Activated CD4-positive, CD25-positive, alpha-beta regulatory T cell treated with anti-CD3 and anti-CD28 coated beads, Interleukin-2, amount 50 U/mL, for 16 hours (primary cell): ENCODE data around the gene SURF1.
A peak's percentile ranks its signal among the peaks of the same experiment; 100 is the strongest.
"Not testable (repeated sequence)": the region's sequence is repeated elsewhere in the genome, so short reads cannot be mapped to it uniquely, and the experiment has no call there.

Experiments
- DNase-seq: peaks from one replicate; pipeline ENCODE4 v3.0.0-alpha.2; 2020; ENCODE audit warnings: low read depth, low spot score

The SURF1 gene, protein sequence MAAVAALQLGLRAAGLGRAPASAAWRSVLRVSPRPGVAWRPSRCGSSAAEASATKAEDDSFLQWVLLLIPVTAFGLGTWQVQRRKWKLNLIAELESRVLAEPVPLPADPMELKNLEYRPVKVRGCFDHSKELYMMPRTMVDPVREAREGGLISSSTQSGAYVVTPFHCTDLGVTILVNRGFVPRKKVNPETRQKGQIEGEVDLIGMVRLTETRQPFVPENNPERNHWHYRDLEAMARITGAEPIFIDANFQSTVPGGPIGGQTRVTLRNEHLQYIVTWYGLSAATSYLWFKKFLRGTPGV

DNA sequence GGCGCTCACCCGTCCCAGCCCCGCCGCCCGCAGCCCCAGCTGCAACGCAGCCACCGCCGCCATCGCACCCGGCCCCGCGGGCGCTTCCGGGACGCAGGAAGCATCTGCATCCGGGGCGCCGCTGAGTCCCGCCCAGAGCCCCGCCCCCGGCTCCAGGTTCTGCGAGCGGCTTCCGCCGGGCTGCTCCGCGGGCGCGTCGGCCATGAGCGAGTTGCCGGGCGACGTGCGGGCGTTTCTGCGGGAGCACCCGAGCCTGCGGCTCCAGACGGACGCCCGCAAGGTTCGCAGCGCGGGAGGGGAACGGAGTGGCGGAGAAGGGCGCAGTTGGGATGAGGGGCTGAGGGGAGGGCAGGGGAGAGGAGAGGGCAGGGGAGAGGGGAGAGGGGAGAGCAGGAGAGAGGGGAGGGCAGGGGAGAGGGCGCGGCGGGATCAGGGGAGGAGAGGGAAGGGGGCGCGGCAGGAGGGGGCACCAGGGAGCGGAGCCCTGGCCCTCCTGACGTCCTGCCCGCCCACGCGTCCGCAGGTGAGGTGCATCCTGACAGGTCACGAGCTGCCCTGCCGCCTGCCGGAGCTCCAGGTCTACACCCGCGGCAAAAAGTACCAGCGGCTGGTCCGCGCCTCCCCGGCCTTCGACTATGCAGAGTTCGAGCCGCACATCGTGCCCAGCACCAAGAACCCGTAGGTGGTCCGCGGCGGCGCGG lies at the start of gene SURF1, which contains the start of gene SURF2:
TSS of gene SURF1 (minus strand) at position 97 of the 701 bp plus-strand sequence. CDS start at position 63, 34 bp downstream.
TSS of gene SURF2 (plus strand) at position 160 of the 701 bp plus-strand sequence. CDS start at position 203, 43 bp downstream.
- peak; percentile 74 for DNase-seq

DNA sequence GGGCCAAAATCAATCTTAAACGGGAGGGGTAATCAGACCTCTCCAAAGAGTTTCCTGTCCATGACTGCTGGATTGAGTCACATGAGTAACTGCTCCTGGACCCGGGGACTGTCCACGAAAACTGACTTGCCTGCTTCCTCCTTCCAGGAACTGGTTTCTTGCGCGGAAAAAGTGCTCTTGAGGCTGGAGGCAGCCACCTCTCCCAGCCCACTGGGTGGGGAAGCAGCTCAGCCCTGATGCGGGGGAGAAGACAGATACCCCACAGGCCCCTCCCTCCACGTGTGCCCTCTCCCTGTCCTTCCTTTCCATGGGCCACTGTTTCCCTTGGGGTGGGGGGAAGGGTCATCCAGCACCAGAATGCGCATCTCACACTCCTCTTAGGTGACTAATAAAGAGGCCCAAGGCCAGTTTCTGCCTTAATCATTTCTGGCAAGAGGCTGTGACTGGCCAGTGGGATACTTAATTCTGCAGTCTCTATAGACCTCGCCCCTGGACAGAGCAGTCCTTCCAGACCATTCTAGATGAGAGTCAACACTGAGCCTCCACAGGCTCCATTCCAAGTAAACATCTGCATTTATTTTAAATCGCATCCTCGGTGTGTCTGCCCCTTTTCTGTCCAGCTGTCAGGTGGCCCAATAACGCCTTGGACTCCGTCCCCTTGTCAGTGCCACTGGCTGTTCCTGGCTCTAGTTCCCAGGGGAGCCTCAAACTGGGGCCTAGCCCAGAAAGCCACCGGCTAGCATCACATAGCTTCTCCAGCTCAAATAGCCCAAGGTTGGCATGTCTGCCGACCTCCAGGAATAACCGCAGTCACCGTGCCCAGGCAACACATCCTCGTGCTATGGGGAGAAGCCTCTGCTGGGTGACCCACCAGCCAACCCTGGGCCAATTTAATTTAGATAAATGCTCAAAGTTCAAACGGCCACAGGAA lies 49.5 kb upstream of the SURF1 start:
- no peak for DNase-seq

DNA sequence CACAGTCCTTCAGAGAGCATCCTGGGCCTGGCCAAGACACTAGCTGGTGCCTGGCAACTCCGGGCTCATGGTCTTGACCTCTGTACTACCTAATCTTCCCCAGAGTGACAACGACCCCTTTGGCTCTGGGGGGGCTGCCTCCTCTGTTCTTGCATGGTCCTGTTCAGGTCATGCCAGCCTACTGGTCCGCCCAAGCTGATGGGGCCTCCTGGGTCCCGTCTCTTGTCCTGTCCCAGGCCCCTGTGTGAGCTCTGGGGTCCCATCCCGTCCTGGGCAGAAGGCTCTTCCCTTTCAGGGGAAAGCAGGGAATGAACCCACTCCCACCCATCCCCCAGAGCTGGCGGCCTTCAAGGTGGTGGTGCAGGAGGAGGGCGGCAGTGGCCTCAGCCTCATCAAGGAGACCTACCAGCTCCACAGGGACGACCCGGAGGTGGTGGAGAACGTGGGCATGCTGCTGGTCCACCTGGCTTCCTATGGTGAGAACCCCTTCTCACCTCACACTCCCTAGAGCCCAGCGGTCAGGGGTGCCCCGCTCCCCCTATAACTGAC lies 48.2 kb upstream of the SURF1 start:
- no peak for DNase-seq

DNA sequence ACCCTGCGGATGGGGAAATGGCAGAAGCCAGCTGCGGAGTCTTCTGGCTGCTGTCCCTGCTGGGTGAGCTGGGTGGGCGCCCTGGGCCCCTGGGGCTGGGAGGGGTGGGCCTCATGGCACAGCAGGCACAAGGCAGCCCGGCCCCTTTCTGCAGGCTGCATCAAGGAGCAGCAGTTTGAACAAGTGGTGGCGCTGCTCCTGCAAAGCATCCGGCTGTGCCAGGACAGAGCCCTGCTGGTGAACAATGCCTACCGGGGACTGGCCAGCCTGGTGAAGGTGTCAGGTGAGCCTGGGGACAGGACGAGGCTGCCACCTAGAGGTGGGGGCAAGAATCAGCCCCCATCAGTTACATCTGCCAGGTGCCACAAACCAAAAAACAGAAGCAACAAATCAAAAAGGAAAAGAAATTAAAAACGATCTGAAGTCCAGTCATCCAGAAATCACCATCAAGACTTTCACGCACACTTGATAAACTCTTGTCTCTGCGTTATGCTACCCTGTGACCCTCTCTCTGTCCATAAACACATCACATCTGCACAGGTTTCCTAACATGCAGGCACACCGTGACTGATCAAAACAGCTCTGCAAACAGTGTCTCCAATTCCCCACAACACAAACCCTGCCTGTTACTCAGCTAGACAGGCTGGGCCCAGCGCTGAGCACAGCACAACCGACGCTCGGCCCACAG lies 47.6 kb upstream of the SURF1 start:
- peak; percentile 26 for DNase-seq

DNA sequence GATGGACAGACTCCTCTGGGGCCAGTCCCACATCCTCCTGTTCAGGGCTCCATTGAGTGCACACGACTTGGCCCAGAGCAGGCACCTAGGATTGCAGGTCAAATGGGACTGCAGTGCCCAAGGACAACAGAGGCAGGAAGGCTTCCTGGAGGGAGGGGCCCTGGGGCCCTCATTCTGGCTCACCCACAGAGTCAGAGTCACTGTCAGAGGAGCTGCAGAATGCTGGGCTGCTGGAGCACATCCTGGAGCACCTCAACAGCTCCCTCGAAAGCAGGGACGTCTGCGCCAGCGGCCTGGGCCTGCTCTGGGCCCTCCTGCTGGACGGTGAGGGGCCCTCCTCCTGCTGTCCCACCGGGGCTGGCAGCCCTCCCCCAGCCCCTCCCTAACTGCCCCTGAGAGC lies 46.4 kb upstream of the SURF1 start:
- no peak for DNase-seq

DNA sequence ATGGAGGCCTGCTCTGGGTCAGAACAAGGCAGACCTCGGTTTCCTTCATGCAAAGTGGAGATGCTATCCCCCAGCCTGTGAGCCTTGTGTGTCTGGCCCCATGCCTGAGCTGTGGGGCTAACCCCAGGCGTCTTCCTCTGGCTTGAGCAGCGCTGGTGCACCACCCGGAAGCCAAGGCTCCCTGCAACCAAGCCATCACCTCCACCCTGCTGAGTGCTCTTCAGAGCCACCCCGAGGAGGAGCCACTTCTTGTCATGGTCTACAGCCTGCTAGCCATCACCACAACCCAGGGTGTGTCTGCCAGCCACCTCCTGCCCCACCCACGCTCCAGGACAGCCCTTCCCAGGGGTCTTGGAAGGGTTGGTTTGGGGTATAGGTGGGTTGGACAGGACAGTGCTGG lies 45.3 kb upstream of the SURF1 start:
- DNase-seq = no peak

DNA sequence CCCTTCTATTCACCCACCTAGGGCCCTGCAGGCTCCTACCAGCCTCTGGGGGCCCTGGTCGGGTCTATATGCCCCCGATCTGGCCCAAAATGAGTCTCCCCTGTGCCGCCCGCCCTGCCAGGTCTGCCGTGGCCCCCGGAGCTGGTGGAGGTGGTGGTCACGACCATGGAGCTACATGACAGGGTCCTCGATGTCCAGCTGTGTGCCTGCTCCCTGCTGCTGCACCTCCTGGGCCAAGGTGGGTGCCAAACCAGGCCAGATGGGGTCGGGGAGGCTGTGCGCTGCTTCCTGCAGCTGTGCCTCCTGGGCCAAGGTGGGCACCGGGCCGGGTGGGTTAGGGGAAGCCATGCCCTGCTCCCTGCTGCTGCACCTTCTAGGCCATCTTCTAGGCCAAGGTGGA lies 44.0 kb upstream of the SURF1 start:
- no peak for DNase-seq

DNA sequence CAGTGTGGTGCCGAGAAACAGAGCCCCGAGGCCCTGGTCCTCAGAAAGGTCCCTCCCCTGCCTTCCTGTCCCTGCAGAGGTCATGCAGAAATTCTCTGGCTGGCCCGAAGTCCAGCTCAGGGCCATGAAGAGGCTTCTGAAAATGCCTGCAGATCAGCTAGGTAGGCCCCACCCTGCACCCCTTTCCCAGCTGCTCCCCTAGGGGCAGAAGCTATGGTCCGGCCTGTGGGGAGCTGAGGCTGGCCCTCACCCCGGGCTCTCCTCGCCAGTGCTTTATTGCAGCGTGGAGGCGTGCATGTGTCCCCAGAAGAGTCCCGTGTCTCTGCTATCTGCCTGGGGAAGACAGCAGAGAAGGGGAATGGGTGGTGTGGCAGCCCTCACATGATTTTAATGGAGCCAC lies 41.6 kb upstream of the SURF1 start:
- DNase-seq = no peak

DNA sequence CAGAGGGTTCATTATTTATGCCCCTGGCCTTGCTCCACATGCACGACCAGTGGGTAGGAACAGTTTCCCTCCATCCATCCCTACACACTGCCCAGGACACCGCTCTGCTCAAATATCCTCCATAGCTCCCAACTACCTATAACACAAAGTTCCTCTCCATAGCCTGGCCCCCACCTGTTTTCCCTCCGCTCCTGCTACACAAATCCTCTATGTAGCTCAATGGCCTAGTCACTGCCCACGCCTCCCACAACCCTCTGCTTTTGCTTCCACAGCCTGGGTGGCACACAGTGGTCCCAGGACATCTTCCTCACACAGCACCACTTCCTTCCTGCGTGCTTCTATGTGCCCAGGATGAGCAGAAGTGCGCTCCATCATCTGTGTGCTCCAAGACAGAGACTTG lies 41.1 kb upstream of the SURF1 start:
- no peak for DNase-seq

DNA sequence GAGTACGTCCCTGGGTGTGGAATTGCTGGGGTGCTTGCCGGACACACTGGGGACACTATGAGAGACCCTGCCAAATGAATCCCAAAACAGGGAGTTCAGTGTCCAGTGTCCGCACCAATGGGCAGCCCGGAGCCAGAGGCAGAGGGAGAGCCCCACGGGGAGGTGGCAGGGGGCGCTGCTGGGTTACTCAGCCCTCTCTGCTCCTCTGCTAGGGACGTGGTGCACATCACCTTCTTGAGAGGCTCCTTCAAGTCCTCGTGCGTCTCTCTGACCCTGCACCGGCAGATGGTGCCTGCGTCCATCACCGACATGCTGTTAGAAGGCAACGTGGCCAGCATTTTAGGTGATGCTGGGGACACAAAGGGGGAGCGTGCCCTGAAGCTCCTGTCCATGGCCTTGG lies 40.7 kb upstream of the SURF1 start:
- DNase-seq = no peak

DNA sequence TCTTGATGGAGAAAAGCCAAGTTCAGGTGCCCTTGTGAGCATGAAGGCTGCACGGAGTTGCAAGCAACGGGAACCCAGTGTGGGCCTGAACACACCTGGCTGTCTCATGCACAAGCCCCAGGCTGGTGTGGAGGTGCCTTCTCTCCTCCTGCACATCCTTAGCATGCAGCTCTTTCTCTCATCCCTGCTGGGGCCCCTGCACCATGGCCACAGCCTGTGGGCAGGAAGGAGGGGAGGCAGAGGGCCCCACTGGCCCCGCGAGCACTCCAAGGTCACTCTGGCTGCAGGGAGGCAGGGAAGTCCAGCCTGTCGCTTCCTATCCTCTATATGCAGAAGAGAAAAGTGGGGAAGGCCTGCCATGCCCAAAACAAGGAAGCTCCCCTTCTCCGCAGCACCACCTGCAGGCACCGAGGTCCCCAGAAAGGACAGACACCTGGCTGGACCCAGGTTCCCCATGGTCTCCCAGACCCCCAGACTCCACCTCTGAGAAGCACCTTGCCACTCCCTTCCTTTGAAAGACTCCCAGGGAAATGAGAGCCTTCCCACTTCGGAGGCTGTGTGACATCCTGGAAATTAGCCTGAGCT lies 38.5 kb upstream of the SURF1 start:
- DNase-seq = no peak

DNA sequence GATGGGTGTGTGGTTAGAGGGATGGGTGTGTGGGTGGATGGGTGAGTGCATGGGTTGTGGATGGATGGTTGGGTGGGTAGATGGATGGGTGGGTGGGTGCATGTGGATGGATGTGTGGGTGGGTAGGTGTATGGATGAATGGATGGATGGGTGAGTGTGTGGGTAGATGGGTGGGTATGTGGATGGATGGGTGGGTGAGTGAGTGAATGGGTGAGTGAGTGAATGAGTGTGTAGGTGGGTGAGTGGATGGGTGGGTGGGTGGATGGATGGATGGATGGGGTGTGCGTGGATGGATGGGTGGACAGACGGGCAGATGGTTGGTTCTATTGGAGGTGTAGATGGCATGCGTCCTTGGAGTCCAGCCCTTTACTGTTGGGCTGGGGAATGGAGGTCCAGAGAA lies 37.1 kb upstream of the SURF1 start:
- no peak for DNase-seq

DNA sequence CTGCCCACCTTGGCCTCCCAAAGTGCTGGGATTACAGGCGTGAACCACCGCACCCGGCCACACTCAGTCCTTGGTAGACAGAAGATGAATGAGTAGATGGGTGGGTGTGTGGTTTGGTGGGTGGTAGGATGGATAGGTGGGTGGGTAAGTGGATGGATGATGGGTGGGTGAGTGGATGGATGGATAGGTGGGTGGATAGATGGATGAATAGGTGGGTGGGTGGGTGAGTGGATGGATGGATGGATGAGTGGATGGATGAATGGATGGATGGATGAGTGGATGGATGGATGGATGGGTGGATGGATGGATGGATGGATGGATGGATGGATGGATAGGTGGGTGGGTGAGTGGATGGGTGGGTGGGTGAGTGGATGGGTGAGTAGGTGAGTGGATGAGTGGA lies 36.0 kb upstream of the SURF1 start:
- DNase-seq = not testable (repeated sequence)

DNA sequence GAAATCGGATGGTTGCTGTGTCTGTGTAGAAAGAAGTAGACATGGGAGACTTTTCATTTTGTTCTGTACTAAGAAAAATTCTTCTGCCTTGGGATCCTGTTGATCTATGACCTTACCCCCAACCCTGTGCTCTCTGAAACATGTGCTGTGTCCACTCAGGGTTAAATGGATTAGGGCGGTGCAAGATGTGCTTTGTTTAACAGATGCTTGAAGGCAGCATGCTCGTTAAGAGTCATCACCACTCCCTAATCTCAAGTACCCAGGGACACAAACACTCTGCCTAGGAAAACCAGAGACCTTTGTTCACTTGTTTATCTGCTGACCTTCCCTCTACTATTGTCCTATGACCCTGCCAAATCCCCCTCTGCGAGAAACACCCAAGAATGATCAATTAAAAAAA lies 35.2 kb upstream of the SURF1 start:
- not testable (repeated sequence) for DNase-seq

DNA sequence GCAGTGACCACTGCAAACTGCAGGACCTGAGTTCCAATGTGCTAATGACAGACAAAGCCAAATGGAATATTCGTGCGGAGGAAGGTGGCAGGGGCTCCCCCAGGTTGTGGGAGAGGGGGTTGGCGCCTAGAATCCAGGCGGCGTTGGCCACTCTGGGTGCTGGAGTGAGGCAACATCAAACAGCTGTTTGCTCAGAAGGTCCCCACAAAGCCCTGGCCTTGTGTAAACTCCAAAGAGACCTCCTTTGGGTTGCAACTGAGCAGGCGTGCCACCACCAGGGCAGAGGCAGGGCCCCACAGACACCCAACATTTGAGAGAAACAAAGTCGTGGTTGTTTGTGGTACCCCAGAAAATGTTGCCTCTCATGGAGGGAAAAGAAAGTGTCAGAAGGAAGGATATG lies 34.4 kb upstream of the SURF1 start:
- DNase-seq = no peak

DNA sequence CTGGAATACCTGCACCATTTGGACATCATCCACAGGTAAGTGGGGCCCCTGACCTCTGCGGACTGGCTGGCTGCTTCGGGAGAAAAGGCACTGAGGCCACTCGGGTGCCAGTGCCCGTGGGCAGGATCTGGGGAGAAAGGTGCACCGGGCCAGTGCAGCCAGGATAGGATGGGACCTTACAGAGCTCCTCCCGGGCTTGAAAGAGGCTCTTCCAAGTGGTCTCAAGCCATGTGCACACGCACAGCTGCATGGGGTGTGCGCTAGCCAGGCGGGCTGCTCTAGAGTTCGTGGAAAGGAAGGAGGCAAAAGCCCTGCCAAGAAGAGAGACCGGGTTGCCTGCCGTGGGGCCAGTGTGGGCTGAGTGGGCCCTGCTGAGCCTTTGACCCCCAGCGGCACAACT lies 33.3 kb upstream of the SURF1 start:
- DNase-seq = no peak

DNA sequence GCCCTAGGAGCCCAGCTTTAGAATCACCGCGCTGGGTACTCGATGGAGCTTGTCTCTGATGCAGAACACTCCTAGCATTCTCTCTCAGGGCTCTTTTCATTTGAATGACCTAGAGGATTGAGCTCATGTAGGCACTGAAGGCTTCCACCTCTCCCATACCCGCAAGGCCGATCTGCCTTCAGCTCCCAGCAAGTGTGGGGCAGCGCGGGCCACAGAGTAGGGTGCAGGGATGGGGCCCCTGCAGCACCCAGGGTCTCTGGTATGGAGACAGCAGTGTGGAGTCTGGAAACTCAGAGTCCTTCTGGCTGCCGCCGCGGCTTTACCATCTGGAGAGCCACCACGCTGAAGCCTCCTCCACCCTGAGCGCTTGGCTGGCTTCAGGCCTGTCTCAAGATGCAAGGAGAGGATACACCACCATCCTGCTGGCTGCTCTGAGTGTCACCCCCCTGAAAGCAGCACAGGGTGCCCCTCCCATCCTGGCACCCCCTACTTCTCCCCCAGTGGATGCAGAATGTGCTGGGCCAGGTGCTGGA lies 32.8 kb upstream of the SURF1 start:
- no peak for DNase-seq

DNA sequence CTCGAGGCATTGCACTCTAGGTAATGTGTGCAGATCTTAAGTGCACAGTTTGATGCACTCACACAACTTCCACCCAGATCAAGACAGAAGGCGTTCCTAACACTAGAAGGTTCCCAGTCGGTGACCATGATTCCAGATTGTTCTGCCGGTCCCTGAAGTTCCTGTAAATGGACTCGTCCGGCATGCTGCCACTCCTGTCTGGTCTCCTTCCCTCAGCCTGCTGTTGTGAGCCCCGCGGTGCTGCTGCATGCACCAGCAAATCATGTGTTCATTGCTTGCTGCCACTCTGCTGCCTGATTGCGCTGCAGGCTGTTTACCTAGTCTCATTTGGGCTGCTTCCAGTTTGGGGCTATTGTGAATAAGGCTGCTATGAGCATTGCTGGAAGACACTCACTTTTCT lies 31.4 kb upstream of the SURF1 start:
- no peak for DNase-seq

DNA sequence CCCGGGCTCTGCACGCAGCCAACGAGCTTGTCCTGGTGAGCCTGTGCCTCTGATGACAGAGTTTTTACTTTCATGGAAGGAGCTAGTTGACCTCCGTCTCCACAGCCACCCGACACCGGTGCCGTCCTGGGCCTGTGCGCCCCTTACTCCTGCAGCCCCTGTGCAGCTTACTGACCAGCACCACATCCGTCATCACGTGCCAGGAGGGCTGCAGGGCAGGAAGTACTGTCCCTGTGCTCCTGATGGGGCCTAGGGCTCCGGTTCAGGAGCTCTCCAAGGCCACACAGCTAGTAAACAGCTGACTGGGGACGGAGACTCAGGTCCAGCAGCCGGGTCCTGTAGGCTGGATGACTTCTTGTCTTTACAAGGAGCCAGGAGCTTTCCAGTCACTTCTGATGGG lies 30.1 kb upstream of the SURF1 start:
- no peak for DNase-seq

DNA sequence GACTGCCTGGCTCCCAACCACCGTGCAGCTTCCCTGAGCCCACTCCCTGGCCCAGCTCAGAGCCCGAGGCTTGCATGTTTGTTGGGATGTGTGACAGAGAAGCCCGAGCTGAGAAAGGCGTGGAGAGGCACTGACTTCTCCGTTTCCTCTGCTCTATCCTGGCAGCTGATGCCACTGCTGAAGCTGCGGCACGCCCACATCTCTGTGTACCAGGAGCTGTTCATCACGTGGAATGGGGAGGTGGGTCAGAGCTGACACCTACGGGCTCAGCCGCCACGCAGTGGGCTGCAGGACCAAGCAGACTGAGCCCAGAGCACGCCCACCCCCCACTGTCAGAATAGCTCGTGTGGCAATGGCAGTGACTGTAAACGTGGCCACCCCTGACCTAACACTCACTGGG lies 29.2 kb upstream of the SURF1 start:
- DNase-seq = no peak
